ENCODE measurements around the gene GSPT2.
"Not testable (repeated sequence)": the region's sequence is repeated elsewhere in the genome, so short reads cannot be mapped to it uniquely, and the experiment has no call there.

The GSPT2 gene

GRCh38 chrX:51743179-51743957 is at the start of gene GSPT2:
TSS of gene GSPT2 (plus strand) at chrX:51743442. CDS start at chrX:51743627, 185 bp downstream.
- peak; percentile 14 to 47 (median 39) for DNase-seq (ENCODE audit: low read depth in 3 of 3)

- no peak for DNase-seq (ENCODE audit: low read depth in 3 of 3)
Measured at GRCh38 chrX:51694254-51694653, 49.0 kb upstream of the GSPT2 start.

GRCh38 chrX:51697397-51697796 is 45.8 kb upstream of the GSPT2 start:
- no peak for DNase-seq (ENCODE audit: low read depth in 3 of 3)

- not testable (repeated sequence) for DNase-seq (ENCODE audit: low read depth in 3 of 3)
Measured at GRCh38 chrX:51710277-51711164, 32.7 kb upstream of the GSPT2 start, which contains the start of gene CENPVL1. TSS of gene CENPVL1 (plus strand) at chrX:51710512. CDS start at chrX:51710512, 0 bp downstream.

- not testable (repeated sequence) for DNase-seq (ENCODE audit: low read depth in 3 of 3)
Measured at GRCh38 chrX:51712943-51713647, 30.1 kb upstream of the GSPT2 start.

GRCh38 chrX:51728202-51728601 is 15.0 kb upstream of the GSPT2 start:
- no peak for DNase-seq (ENCODE audit: low read depth in 3 of 3)

- no peak for DNase-seq (ENCODE audit: low read depth in 3 of 3)
Measured at GRCh38 chrX:51737091-51737490, 6.2 kb upstream of the GSPT2 start.

GRCh38 chrX:51742586-51742985 is 656 bp upstream of the GSPT2 start:
- DNase-seq (ENCODE audit: low read depth in 3 of 3), result no peak

GRCh38 chrX:51747671-51748070 is 4.4 kb downstream of the GSPT2 start:
- DNase-seq (ENCODE audit: low read depth in 3 of 3), result no peak

GRCh38 chrX:51759055-51759839 is 16.0 kb downstream of the GSPT2 start:
- DNase-seq (ENCODE audit: low read depth in 3 of 3), result no peak

- no peak for DNase-seq (ENCODE audit: low read depth in 3 of 3)
Measured at GRCh38 chrX:51760657-51761056, 17.4 kb downstream of the GSPT2 start.

GRCh38 chrX:51766546-51766945 is 23.3 kb downstream of the GSPT2 start:
- no peak for DNase-seq (ENCODE audit: low read depth in 3 of 3)

GRCh38 chrX:51776851-51777250 is 33.6 kb downstream of the GSPT2 start:
- DNase-seq (ENCODE audit: low read depth in 3 of 3), result no peak

GRCh38 chrX:51779306-51779705 is 36.1 kb downstream of the GSPT2 start:
- no peak for DNase-seq (ENCODE audit: low read depth in 3 of 3)

GRCh38 chrX:51795136-51795535 is 51.9 kb downstream of the GSPT2 start:
- DNase-seq (ENCODE audit: low read depth in 3 of 3), result no peak

Measured in stimulated activated CD4-positive, alpha-beta T cell treated with anti-CD3 and anti-CD28 coated beads, TNF-alpha, amount 100 ng/mL, for 48 hours (primary cell).